ENCODE measurements around the gene PQBP1.

GRCh38 chrX:48911412-48912182 is 13.9 kb downstream of the PQBP1 start, which contains the start of gene SLC35A2:
- TF ChIP-seq EZH2 (IDR thresholded peaks at IDR 0.05; ENCODE audit: borderline replicate concordance, low read length) (no peak), CTCF (IDR thresholded peaks at IDR 0.05; ENCODE audit: low read length) (no peak)

Measured in OCI-LY1 (cell line).